Measurements from ENCODE around the gene MPZ. TPM values are rescaled to one million over a fixed set of nuclear protein-coding genes. Genes with fewer than 3 reads are reported as not detected.
"Not testable (repeated sequence)": the region's sequence is repeated elsewhere in the genome, so short reads cannot be mapped to it uniquely, and the experiment has no call there.

Gene MPZ
- total RNA-seq, 4 donors from 2014 or later, result 1.4 to 3.0 (median 1.6) TPM

- Histone ChIP-seq H3K27ac (no peak overlapping the region), H3K4me1 (peaks cover 0 to 18% (median 8%) of the 10 kb centered on the region in 4 donors), H3K36me3 (no peaks in the 10 kb centered on the region), H3K9me3 (peaks cover 3 to 10% of the 10 kb centered on the region in 2 donors), H3K27me3 (peaks cover 48% of the 10 kb centered on the region), H3K4me3 (no peak overlapping the region)
- WGBS, 2 donors (ENCODE audit: low coverage in 1 of 2), result 34 to 35% methylated on average over 3 to 9 of the region's 9 CpGs
- intact Hi-C loops (cut with DNase I; ENCODE audit: low total_unique reads) (no loop called here), in situ Hi-C loops (cut with MboI; ENCODE audit: low pct_ligation_motif_present in 1 of 4, low pct_unique_long_range_greater_than_20kb in 1 of 4, low sequenced_read_pairs in 3 of 4) (no loop called here)
- no peak for TF ChIP-seq CTCF (IDR thresholded peaks at IDR 0.05)
- no peak for TF ChIP-seq EP300 (IDR thresholded peaks at IDR 0.05; ENCODE audit: low read depth)
- no peak for TF ChIP-seq POLR2A (IDR thresholded peaks at IDR 0.05)
- no peak for TF ChIP-seq POLR2AphosphoS5 (IDR thresholded peaks at IDR 0.05)
- no peak for DNase-seq
Measured at GRCh38 chr1:161260376-161261260, 49.1 kb downstream of the MPZ start.

GRCh38 chr1:161259765-161260164 lies 50.0 kb downstream of the MPZ start:
- DNase-seq, result no peak
- 59% methylated on average over 1 of the region's 1 CpG; no CpG with 5 or more reads in 1 of the 2 donors for WGBS, 2 donors (ENCODE audit: low coverage in 1 of 2)
- Histone ChIP-seq H3K36me3 (no peaks in the 10 kb centered on the region), H3K9me3 (peaks cover 3 to 10% of the 10 kb centered on the region in 2 donors), H3K4me1 (peaks cover 0 to 18% (median 8%) of the 10 kb centered on the region in 4 donors), H3K4me3 (no peak overlapping the region), H3K27me3 (peaks cover 48% of the 10 kb centered on the region), H3K27ac (no peak overlapping the region)
- intact Hi-C loops (cut with DNase I; ENCODE audit: low total_unique reads), result no loop called here
- in situ Hi-C loops (cut with MboI; ENCODE audit: low pct_ligation_motif_present in 1 of 4, low pct_unique_long_range_greater_than_20kb in 1 of 4, low sequenced_read_pairs in 3 of 4), result no loop called here
- TF ChIP-seq POLR2AphosphoS5 (IDR thresholded peaks at IDR 0.05), result no peak
- no peak for TF ChIP-seq POLR2A (IDR thresholded peaks at IDR 0.05)
- no peak for TF ChIP-seq CTCF (IDR thresholded peaks at IDR 0.05)
- TF ChIP-seq EP300 (IDR thresholded peaks at IDR 0.05; ENCODE audit: low read depth), result no peak

- peaks cover 0 to 18% (median 8%) of the 10 kb centered on the region in 4 donors for H3K4me1 ChIP-seq
- no peaks in the 10 kb centered on the region for H3K36me3 ChIP-seq
- H3K27me3 ChIP-seq, result peaks cover 48% of the 10 kb centered on the region
- peaks cover 3 to 10% of the 10 kb centered on the region in 2 donors for H3K9me3 ChIP-seq
- TF ChIP-seq CTCF (IDR thresholded peaks at IDR 0.05) (no peak), POLR2A (IDR thresholded peaks at IDR 0.05) (no peak), POLR2AphosphoS5 (IDR thresholded peaks at IDR 0.05) (no peak), EP300 (IDR thresholded peaks at IDR 0.05; ENCODE audit: low read depth) (no peak)
- intact Hi-C loops (cut with DNase I; ENCODE audit: low total_unique reads) (no loop called here), in situ Hi-C loops (cut with MboI; ENCODE audit: low pct_ligation_motif_present in 1 of 4, low pct_unique_long_range_greater_than_20kb in 1 of 4, low sequenced_read_pairs in 3 of 4) (no loop called here)
- no peak for DNase-seq
- WGBS, 2 donors (ENCODE audit: low coverage in 1 of 2), result 49 to 51% methylated on average over 3 to 6 of the region's 6 CpGs
- peak overlapping the region in 2 of 4 donors; percentile 42 to 69 for H3K4me3 ChIP-seq
- no peak overlapping the region for H3K27ac ChIP-seq
Measured at GRCh38 chr1:161259345-161259702, 50.4 kb downstream of the MPZ start.

GRCh38 chr1:161258439-161259344 lies 51.1 kb downstream of the MPZ start, which contains the start of gene PCP4L1:
TSS of gene PCP4L1 (plus strand) at chr1:161258745. CDS start at chr1:161258975, 230 bp downstream.
- Histone ChIP-seq H3K4me3 (peak within 1 kb of the TSS; percentile 25 to 69 (median 36)), H3K27ac (peak within 1 kb of the TSS in 2 of 4 donors; percentile 21 to 31), H3K36me3 (no peaks in the 10 kb centered on the region), H3K4me1 (peaks cover 0 to 18% (median 8%) of the 10 kb centered on the region in 4 donors), H3K27me3 (peaks cover 48% of the 10 kb centered on the region), H3K9me3 (peaks cover 3 to 10% of the 10 kb centered on the region in 2 donors)
- no peak for TF ChIP-seq EP300 (IDR thresholded peaks at IDR 0.05; ENCODE audit: low read depth)
- peak in 1 of 3 donors; percentile 39 for TF ChIP-seq POLR2AphosphoS5 (IDR thresholded peaks at IDR 0.05)
- no peak for TF ChIP-seq POLR2A (IDR thresholded peaks at IDR 0.05)
- no peak for TF ChIP-seq CTCF (IDR thresholded peaks at IDR 0.05)
- in situ Hi-C loops (cut with MboI; ENCODE audit: low pct_ligation_motif_present in 1 of 4, low pct_unique_long_range_greater_than_20kb in 1 of 4, low sequenced_read_pairs in 3 of 4) (no loop called here), intact Hi-C loops (cut with DNase I; ENCODE audit: low total_unique reads) (no loop called here)
- 5 to 9% methylated on average over 4 to 44 of the region's 62 CpGs for WGBS, 2 donors (ENCODE audit: low coverage in 1 of 2)
- DNase-seq, result peak; percentile 37

- H3K27ac ChIP-seq; in situ Hi-C loops (cut with MboI; ENCODE audit: low pct_ligation_motif_present in 1 of 4, low pct_unique_long_range_greater_than_20kb in 1 of 4, low sequenced_read_pairs in 3 of 4); H3K4me3 ChIP-seq; DNase-seq; intact Hi-C loops (cut with DNase I; ENCODE audit: low total_unique reads); H3K36me3 ChIP-seq: not testable (repeated sequence)
- H3K27me3 ChIP-seq, result peaks cover 48% of the 10 kb centered on the region
- peaks cover 3 to 10% of the 10 kb centered on the region in 2 donors for H3K9me3 ChIP-seq
- peaks cover 0 to 18% (median 8%) of the 10 kb centered on the region in 4 donors for H3K4me1 ChIP-seq
- 95% methylated on average over 5 of the region's 5 CpGs; no CpG with 5 or more reads in 1 of the 2 donors for WGBS, 2 donors (ENCODE audit: low coverage in 1 of 2)
Measured at GRCh38 chr1:161257109-161257508, 52.7 kb downstream of the MPZ start.
